ENCODE measurements around the gene SSBP2. TPM values are rescaled to one million over a fixed set of nuclear protein-coding genes. Genes with fewer than 3 reads are reported as not detected.
"Not testable (repeated sequence)": the region's sequence is repeated elsewhere in the genome, so short reads cannot be mapped to it uniquely, and the experiment has no call there.

SSBP2 gene
- total RNA-seq, 1 experiment from 2014 or later = 109 TPM

- no peak for DNase-seq (ENCODE audit: low spot score)
These were observed 217.1 kb downstream of the SSBP2 start for GRCh38 chr5:81533629-81534405.

- DNase-seq (ENCODE audit: low spot score) = no peak
These were observed 220.0 kb downstream of the SSBP2 start for GRCh38 chr5:81530919-81531318.

GRCh38 chr5:81525690-81526089, 225.2 kb downstream of the SSBP2 start:
- no peak for DNase-seq (ENCODE audit: low spot score)

- DNase-seq (ENCODE audit: low spot score) = no peak
These were observed 226.9 kb downstream of the SSBP2 start for GRCh38 chr5:81524015-81524414.

- DNase-seq (ENCODE audit: low spot score) = no peak
These were observed 228.3 kb downstream of the SSBP2 start for GRCh38 chr5:81522571-81522970.

- no peak for DNase-seq (ENCODE audit: low spot score)
These were observed 230.1 kb downstream of the SSBP2 start for GRCh38 chr5:81520769-81521168.

GRCh38 chr5:81519217-81519905, 231.5 kb downstream of the SSBP2 start:
- DNase-seq (ENCODE audit: low spot score) = no peak

GRCh38 chr5:81517462-81517861, 233.4 kb downstream of the SSBP2 start:
- DNase-seq (ENCODE audit: low spot score) = no peak

GRCh38 chr5:81516091-81516490, 234.8 kb downstream of the SSBP2 start:
- DNase-seq (ENCODE audit: low spot score) = no peak

- DNase-seq (ENCODE audit: low spot score) = no peak
These were observed 236.9 kb downstream of the SSBP2 start for GRCh38 chr5:81513982-81514381.

GRCh38 chr5:81513473-81513872, 237.4 kb downstream of the SSBP2 start:
- no peak for DNase-seq (ENCODE audit: low spot score)

GRCh38 chr5:81506900-81507588, 243.9 kb downstream of the SSBP2 start:
- DNase-seq (ENCODE audit: low spot score) = peak; percentile 87

GRCh38 chr5:81506378-81506777, 244.5 kb downstream of the SSBP2 start:
- no peak for DNase-seq (ENCODE audit: low spot score)

GRCh38 chr5:81505672-81506071, 245.2 kb downstream of the SSBP2 start:
- DNase-seq (ENCODE audit: low spot score) = no peak

GRCh38 chr5:81503602-81504001, 247.3 kb downstream of the SSBP2 start:
- DNase-seq (ENCODE audit: low spot score) = not testable (repeated sequence)

- no peak for DNase-seq (ENCODE audit: low spot score)
These were observed 255.6 kb downstream of the SSBP2 start for GRCh38 chr5:81495286-81495685.

- DNase-seq (ENCODE audit: low spot score) = no peak
These were observed 262.0 kb downstream of the SSBP2 start for GRCh38 chr5:81488862-81489261.

GRCh38 chr5:81486711-81487110, 264.2 kb downstream of the SSBP2 start:
- no peak for DNase-seq (ENCODE audit: low spot score)

GRCh38 chr5:81482595-81482994, 268.3 kb downstream of the SSBP2 start:
- no peak for DNase-seq (ENCODE audit: low spot score)

- DNase-seq (ENCODE audit: low spot score) = not testable (repeated sequence)
These were observed 277.5 kb downstream of the SSBP2 start for GRCh38 chr5:81473395-81473794.

GRCh38 chr5:81469676-81470075, 281.2 kb downstream of the SSBP2 start:
- DNase-seq (ENCODE audit: low spot score) = no peak

- DNase-seq (ENCODE audit: low spot score) = peak; percentile 80
These were observed 300.0 kb downstream of the SSBP2 start for GRCh38 chr5:81450940-81451339.

- no peak for DNase-seq (ENCODE audit: low spot score)
These were observed 315.9 kb downstream of the SSBP2 start for GRCh38 chr5:81435023-81435422.
